Right lobe of liver (tissue), 4 donors: ENCODE data around the gene ADAMTS2.

Source experiments
- POLR2A ChIP-seq: fragments of 450-650 bp; IDR thresholded peaks from one replicate; pipeline ENCODE4 v1.6.1; 2017; ENCODE audit warnings: antibody characterized with exemption, mild to moderate bottlenecking
- TF ChIP-seq, protein P1 (sequence below), 4 donors: fragments of 200-600 bp in 3 of 4; fragments of 450-650 bp in 1 of 4; IDR thresholded peaks; one replicate each; pipeline versions ENCODE4 v1.5.1 to v1.8.0; 2016 to 2022; ENCODE audit warnings: antibody characterized with exemption in 4 of 4, mild to moderate bottlenecking in 2 of 4
- donor health status: DM: no; HTN: no; CAD: no.
- donor health status: DM: no; HTN: no; CAD: no.
- donor health status: DM: no; HTN: yes; CAD: no.

DNA sequence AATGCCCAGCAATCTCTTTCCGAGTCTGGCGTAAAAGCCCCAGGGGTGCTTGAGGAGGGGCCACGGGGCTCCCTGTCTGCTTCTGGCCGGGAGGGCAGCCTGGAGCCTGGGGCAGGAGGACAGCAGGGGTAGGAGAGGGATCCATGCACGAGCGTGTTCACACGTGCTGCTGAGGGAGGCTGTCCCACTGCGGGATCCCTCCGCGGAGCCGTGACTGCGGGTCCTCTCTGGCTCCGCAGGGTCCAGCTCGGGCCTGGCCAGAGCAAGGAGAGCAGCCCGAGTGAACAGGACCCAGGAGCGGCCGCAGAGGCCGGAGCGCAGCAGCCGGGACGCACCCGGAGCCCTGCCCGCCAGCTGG is 206.7 kb downstream of the ADAMTS2 start:
- TF ChIP-seq POLR2A: no peak
- TF ChIP-seq, protein P1, sequence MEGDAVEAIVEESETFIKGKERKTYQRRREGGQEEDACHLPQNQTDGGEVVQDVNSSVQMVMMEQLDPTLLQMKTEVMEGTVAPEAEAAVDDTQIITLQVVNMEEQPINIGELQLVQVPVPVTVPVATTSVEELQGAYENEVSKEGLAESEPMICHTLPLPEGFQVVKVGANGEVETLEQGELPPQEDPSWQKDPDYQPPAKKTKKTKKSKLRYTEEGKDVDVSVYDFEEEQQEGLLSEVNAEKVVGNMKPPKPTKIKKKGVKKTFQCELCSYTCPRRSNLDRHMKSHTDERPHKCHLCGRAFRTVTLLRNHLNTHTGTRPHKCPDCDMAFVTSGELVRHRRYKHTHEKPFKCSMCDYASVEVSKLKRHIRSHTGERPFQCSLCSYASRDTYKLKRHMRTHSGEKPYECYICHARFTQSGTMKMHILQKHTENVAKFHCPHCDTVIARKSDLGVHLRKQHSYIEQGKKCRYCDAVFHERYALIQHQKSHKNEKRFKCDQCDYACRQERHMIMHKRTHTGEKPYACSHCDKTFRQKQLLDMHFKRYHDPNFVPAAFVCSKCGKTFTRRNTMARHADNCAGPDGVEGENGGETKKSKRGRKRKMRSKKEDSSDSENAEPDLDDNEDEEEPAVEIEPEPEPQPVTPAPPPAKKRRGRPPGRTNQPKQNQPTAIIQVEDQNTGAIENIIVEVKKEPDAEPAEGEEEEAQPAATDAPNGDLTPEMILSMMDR (IDR thresholded peaks at IDR 0.05): no peak
